CD4-positive, alpha-beta T cell treated with Interleukin-6 for 4 hours (primary cell): ENCODE results near the gene FANCD2.
"Not testable (repeated sequence)": the region's sequence is repeated elsewhere in the genome, so short reads cannot be mapped to it uniquely, and the experiment has no call there.

Source experiments
- DNase-seq: peaks from one replicate; pipeline ENCODE4 v3.0.0-alpha.2; 2020; ENCODE audit warnings: mixed read lengths

The FANCD2 gene

GRCh38 chr3:10026084-10026890 lies at the start of gene FANCD2:
TSS of gene FANCD2 (plus strand) at chr3:10026437. CDS start at chr3:10028658, 2,221 bp downstream.
- DNase-seq: peak; percentile 89

GRCh38 chr3:9976721-9977709 lies 49.2 kb upstream of the FANCD2 start:
- DNase-seq: no peak

GRCh38 chr3:9978710-9979305 lies 47.4 kb upstream of the FANCD2 start:
- no peak for DNase-seq

GRCh38 chr3:9980251-9980650 lies 46.0 kb upstream of the FANCD2 start:
- DNase-seq: no peak

GRCh38 chr3:9986230-9986725 lies 40.0 kb upstream of the FANCD2 start:
- DNase-seq: no peak

- no peak for DNase-seq
Observed at GRCh38 chr3:9994086-9994844, 32.0 kb upstream of the FANCD2 start.

GRCh38 chr3:10000686-10001085 lies 25.6 kb upstream of the FANCD2 start:
- DNase-seq: no peak

GRCh38 chr3:10002951-10003350 lies 23.3 kb upstream of the FANCD2 start:
- no peak for DNase-seq

GRCh38 chr3:10004506-10004905 lies 21.7 kb upstream of the FANCD2 start:
- no peak for DNase-seq

GRCh38 chr3:10004960-10005564 lies 21.2 kb upstream of the FANCD2 start:
- no peak for DNase-seq

- no peak for DNase-seq
Observed at GRCh38 chr3:10006048-10006761, 20.0 kb upstream of the FANCD2 start.

- no peak for DNase-seq
Observed at GRCh38 chr3:10006762-10007090, 19.5 kb upstream of the FANCD2 start.

GRCh38 chr3:10007126-10007782 lies 19.0 kb upstream of the FANCD2 start:
- no peak for DNase-seq

GRCh38 chr3:10008216-10008587 lies 18.0 kb upstream of the FANCD2 start:
- DNase-seq: not testable (repeated sequence)

GRCh38 chr3:10008588-10009344 lies 17.5 kb upstream of the FANCD2 start:
- peak; percentile 84 for DNase-seq

GRCh38 chr3:10010421-10010877 lies 15.8 kb upstream of the FANCD2 start:
- no peak for DNase-seq

GRCh38 chr3:10010878-10011465 lies 15.3 kb upstream of the FANCD2 start:
- peak; percentile 86 for DNase-seq

- DNase-seq: no peak
Observed at GRCh38 chr3:10011631-10012030, 14.6 kb upstream of the FANCD2 start.

- DNase-seq: no peak
Observed at GRCh38 chr3:10012106-10012505, 14.1 kb upstream of the FANCD2 start.
